ENCODE data around the gene NOPCHAP1.
A peak's percentile ranks its signal among the peaks of the same experiment; 100 is the strongest.

The NOPCHAP1 gene

DNA sequence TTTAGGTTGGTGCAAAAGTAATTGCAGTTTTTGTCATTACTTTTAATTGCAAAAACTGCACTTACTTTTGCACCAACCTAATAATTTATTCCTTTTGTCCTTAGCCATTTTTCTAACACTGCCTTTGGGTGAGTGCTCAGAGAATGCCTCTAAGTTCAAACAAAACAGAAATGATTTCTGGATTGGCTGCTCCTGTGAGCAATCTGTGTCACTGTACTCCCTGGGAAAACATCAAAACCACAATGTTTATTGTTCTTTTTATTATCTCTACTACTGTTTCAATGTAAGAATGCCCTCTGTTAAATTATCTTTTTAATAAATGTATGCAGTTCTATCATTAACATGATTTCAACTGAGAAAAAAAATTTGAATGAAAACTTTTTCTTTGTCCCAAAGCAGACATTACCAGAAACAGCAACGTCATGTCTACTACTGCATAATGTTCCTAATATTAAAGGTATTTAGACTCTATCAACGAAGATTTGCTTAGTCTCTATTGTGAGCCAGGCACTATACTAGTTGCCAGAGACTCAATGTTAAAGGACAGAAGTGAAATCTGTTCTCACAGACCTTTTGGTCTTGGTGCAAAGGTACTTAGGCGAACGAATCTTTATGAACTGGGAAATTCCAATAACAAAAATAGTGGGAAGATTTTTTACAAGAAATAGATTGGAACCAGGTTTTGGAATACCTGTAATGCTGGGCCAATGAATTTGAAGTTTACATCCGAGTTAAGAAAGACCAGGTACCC is 34.2 kb upstream of the NOPCHAP1 start:
- no peak overlapping the region for H3K4me3 ChIP-seq (ENCODE audit: low read length)
- TF ChIP-seq, protein P1, sequence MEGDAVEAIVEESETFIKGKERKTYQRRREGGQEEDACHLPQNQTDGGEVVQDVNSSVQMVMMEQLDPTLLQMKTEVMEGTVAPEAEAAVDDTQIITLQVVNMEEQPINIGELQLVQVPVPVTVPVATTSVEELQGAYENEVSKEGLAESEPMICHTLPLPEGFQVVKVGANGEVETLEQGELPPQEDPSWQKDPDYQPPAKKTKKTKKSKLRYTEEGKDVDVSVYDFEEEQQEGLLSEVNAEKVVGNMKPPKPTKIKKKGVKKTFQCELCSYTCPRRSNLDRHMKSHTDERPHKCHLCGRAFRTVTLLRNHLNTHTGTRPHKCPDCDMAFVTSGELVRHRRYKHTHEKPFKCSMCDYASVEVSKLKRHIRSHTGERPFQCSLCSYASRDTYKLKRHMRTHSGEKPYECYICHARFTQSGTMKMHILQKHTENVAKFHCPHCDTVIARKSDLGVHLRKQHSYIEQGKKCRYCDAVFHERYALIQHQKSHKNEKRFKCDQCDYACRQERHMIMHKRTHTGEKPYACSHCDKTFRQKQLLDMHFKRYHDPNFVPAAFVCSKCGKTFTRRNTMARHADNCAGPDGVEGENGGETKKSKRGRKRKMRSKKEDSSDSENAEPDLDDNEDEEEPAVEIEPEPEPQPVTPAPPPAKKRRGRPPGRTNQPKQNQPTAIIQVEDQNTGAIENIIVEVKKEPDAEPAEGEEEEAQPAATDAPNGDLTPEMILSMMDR (conservative IDR thresholded peaks at IDR 0.05; ENCODE audit: low read depth, low read length) = no peak
- no peak for DNase-seq (ENCODE audit: low read depth)

DNA sequence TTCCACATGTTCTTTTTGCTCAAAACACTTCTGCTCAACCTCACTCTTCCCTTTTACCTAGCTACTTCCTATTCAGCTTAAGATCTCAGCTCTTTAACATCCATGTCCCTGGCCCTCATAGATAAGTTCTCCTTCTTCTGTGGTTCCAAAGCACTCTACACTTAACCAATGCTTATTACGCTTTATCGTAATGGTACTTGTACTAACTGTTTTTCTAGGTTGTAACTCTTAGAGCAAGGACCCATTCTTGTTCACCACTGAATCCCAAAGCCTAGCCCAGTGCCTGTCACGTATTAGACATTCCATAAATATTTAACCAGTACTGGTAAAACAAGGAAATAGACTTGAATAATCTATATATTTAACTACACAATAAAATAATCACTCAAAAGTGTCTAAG is 33.3 kb upstream of the NOPCHAP1 start:
- no peak overlapping the region for H3K4me3 ChIP-seq (ENCODE audit: low read length)
- TF ChIP-seq, protein P1 (conservative IDR thresholded peaks at IDR 0.05; ENCODE audit: low read depth, low read length) = no peak

DNA sequence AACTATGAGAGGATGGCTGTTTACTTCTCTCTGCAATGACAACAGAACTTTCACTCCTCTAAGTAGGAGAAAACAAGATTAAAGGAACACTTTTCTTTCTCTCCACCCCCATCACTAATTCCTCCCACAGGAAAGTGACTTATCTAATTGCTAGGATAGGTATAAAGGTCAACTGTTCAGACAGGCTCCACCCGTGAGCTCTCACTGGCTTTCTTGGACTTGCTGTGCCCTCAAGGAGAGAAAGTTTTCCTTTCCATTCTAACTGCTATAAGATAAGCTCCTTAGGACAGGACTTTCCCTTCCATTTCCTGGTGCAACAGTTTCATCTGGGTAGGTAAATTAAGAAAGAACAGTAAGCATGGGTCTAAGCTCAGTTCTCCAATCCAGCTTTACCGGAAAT is 32.8 kb upstream of the NOPCHAP1 start:
- peak overlapping the region; percentile 4 for H3K4me3 ChIP-seq (ENCODE audit: low read length)
- TF ChIP-seq, protein P1 (conservative IDR thresholded peaks at IDR 0.05; ENCODE audit: low read depth, low read length) = no peak
- DNase-seq (ENCODE audit: low read depth) = peak; percentile 34

More for the DNA sequence above, 33.3 kb upstream of the NOPCHAP1 start:
- peak; percentile 17 for DNase-seq (ENCODE audit: low read depth)

DNA sequence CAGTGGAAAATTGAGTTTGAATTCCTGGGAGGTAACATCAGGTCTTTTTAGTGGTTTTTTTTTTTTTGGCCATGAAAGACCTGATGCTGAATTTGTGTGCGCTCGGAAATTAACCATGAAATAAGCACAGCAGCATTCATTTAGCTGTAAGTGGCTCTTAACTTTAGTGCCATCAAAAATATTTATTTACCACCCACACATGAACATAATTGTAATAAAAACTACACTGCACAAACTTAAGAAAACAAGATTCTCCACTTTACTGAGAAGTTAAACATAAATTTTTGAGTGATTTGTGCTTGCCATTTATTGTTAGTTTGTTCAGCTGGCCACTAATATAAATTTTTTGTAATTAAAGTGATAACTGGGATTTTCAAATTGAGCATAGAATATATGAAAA is 30.4 kb upstream of the NOPCHAP1 start:
- TF ChIP-seq, protein P1 (conservative IDR thresholded peaks at IDR 0.05; ENCODE audit: low read depth, low read length) = no peak
- no peak overlapping the region for H3K4me3 ChIP-seq (ENCODE audit: low read length)
- DNase-seq (ENCODE audit: low read depth) = no peak

DNA sequence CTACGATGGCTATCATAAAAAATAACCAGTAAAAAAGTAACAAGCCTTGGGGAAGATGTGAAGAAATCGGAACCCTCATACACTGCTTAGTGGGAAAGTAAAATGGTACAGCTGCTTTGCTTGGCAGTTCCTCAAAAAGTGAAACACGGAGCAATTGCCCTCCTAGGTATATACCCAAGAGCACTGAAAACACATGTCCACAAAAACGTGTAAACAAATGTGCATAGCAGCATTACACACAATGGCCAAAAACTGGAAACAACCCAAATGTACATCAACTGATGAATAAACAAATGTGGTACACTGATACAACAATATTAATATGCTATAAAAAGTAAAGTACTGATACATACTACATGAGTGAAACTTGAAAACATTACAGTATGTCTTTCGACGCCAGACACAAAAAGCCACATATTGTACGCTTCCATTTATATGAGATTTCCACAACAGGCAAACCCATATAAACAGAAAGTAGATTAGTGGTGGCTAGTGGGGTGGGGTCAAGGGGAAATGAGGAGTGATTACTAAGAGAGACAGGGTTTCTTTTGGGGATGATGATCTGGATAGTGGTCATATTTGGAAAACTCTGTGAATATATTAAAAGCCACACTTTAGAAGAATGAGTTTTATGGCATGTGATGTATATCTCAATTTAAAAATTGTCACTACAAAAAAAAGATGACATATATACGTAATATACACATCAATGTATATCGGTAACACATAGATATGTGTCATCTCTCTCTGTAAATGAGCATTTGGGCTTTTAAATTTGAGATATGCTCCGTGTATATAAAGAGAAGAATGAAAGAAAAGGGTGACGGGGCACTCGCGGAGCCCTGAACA is 29.0 kb upstream of the NOPCHAP1 start:
- DNase-seq (ENCODE audit: low read depth) = no peak
- H3K4me3 ChIP-seq (ENCODE audit: low read length) = peak overlapping the region; percentile 85
- TF ChIP-seq, protein P1 (conservative IDR thresholded peaks at IDR 0.05; ENCODE audit: low read depth, low read length) = no peak

DNA sequence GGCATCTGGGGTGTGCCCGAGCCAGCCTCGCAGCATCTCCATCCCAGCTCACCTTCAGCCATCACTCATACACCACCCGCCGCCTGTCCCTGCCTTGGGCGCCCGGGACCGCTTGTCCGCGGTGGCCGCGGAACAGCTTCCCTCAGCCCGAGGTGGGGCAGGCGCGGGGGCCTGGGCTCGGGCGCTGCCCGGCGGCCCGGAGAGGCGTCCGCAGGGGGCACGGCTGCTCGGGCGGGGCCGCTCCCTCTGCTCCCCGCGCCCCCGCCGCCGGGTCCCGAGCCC is 28.5 kb upstream of the NOPCHAP1 start:
- peak overlapping the region; percentile 85 for H3K4me3 ChIP-seq (ENCODE audit: low read length)
- DNase-seq (ENCODE audit: low read depth) = no peak
- TF ChIP-seq, protein P1 (conservative IDR thresholded peaks at IDR 0.05; ENCODE audit: low read depth, low read length) = no peak
